KMS-11 (cell line): ENCODE data around the gene KCNQ4.

Experiments used
- H2AFZ ChIP-seq: fragments of 200-600 bp; sonication (generic); 2 replicates; pipeline ENCODE4 v1.6.1; 2016; ENCODE audit warnings: antibody characterized with exemption, mixed run types, low read depth
- H3K27ac ChIP-seq: fragments of 200-600 bp; sonication (generic); 2 replicates; pipeline ENCODE4 v1.6.1; 2016; ENCODE audit warnings: mild to moderate bottlenecking, mixed run types
- H3K27me3 ChIP-seq: fragments of 200-600 bp; sonication (generic); 2 replicates; pipeline ENCODE4 v1.6.1; 2017; ENCODE audit warnings: mild to moderate bottlenecking, low read depth, mixed run types, moderate library complexity; ENCODE audit not compliant: insufficient read depth
- H3K36me3 ChIP-seq: fragments of 200-600 bp; sonication (generic); 2 replicates; pipeline ENCODE4 v1.6.1; 2017; ENCODE audit warnings: mild to moderate bottlenecking, mixed run types; ENCODE audit not compliant: insufficient read depth
- H3K4me1 ChIP-seq: fragments of 200-600 bp; sonication (generic); 2 replicates; pipeline ENCODE4 v1.6.1; 2016; ENCODE audit warnings: mild to moderate bottlenecking, low read depth, mixed run types; ENCODE audit not compliant: poor library complexity, severe bottlenecking
- H3K4me2 ChIP-seq: fragments of 200-600 bp; sonication (generic); 2 replicates; pipeline ENCODE4 v1.7.0; 2016; ENCODE audit warnings: mild to moderate bottlenecking, mixed run types
- H3K4me3 ChIP-seq: fragments of 200-600 bp; sonication (generic); IDR thresholded peaks from 2 replicates; pipeline ENCODE4 v1.6.1; 2017; ENCODE audit warnings: low read depth, low read length, mixed read lengths; ENCODE audit not compliant: insufficient read depth
- H3K79me2 ChIP-seq: fragments of 200-600 bp; sonication (generic); 2 replicates; pipeline ENCODE4 v1.6.1; 2016; ENCODE audit warnings: low read depth, mixed run types; ENCODE audit not compliant: insufficient read depth
- H3K9ac ChIP-seq: fragments of 200-600 bp; sonication (generic); 2 replicates; pipeline ENCODE4 v1.6.1; 2016; ENCODE audit warnings: mild to moderate bottlenecking, mixed run types
- H4K20me1 ChIP-seq: fragments of 200-600 bp; sonication (generic); 2 replicates; pipeline ENCODE4 v1.6.1; 2016; ENCODE audit warnings: mild to moderate bottlenecking, mixed run types; ENCODE audit not compliant: insufficient read depth
- CTCF ChIP-seq: fragments of 200-600 bp; sonication (generic); conservative IDR thresholded peaks from 2 replicates; pipeline ENCODE4 v1.6.1; 2017; ENCODE audit warnings: low read depth, mild to moderate bottlenecking, antibody characterized with exemption, low read length, moderate library complexity, mixed read lengths

Gene KCNQ4

GRCh38 chr1:40879482-40880175 is 96.0 kb downstream of the KCNQ4 start:
- H3K79me2 ChIP-seq, result no peaks in the 10 kb centered on the region
- no peaks in the 10 kb centered on the region for H3K27me3 ChIP-seq
- no peak overlapping the region for H2AFZ ChIP-seq
- H3K4me2 ChIP-seq, result no peak overlapping the region
- no peaks in the 10 kb centered on the region for H3K36me3 ChIP-seq
- H3K27ac ChIP-seq, result no peak overlapping the region
- no peaks in the 10 kb centered on the region for H3K4me1 ChIP-seq
- H3K9ac ChIP-seq, result no peak overlapping the region
- no peak for TF ChIP-seq CTCF
- H3K4me3 ChIP-seq, result no peak overlapping the region
- H4K20me1 ChIP-seq, result no peaks in the 10 kb centered on the region

GRCh38 chr1:40880813-40881549 is 97.4 kb downstream of the KCNQ4 start:
- Histone ChIP-seq H3K79me2 (no peaks in the 10 kb centered on the region), H3K9ac (no peak overlapping the region), H3K36me3 (no peaks in the 10 kb centered on the region), H3K27me3 (no peaks in the 10 kb centered on the region), H3K4me1 (no peaks in the 10 kb centered on the region), H3K4me3 (no peak overlapping the region), H4K20me1 (no peaks in the 10 kb centered on the region), H3K27ac (no peak overlapping the region), H2AFZ (no peak overlapping the region), H3K4me2 (no peak overlapping the region)
- TF ChIP-seq CTCF, result no peak

GRCh38 chr1:40884055-40884795 is 100.6 kb downstream of the KCNQ4 start:
- H3K4me2 ChIP-seq, result no peak overlapping the region
- no peaks in the 10 kb centered on the region for H4K20me1 ChIP-seq
- TF ChIP-seq CTCF, result no peak
- no peak overlapping the region for H3K4me3 ChIP-seq
- H3K4me1 ChIP-seq, result no peaks in the 10 kb centered on the region
- no peaks in the 10 kb centered on the region for H3K36me3 ChIP-seq
- H3K9ac ChIP-seq, result no peak overlapping the region
- no peaks in the 10 kb centered on the region for H3K27me3 ChIP-seq
- no peak overlapping the region for H2AFZ ChIP-seq
- no peaks in the 10 kb centered on the region for H3K79me2 ChIP-seq
- no peak overlapping the region for H3K27ac ChIP-seq

GRCh38 chr1:40886318-40887011 is 102.9 kb downstream of the KCNQ4 start:
- Histone ChIP-seq H2AFZ (no peak overlapping the region), H3K27ac (no peak overlapping the region), H3K4me1 (no peaks in the 10 kb centered on the region), H3K4me3 (no peak overlapping the region), H3K79me2 (no peaks in the 10 kb centered on the region), H3K36me3 (no peaks in the 10 kb centered on the region), H4K20me1 (no peaks in the 10 kb centered on the region), H3K9ac (no peak overlapping the region), H3K4me2 (no peak overlapping the region), H3K27me3 (no peaks in the 10 kb centered on the region)
- TF ChIP-seq CTCF, result no peak
